Endometrial microvascular endothelial cells (primary cell): Measurements from ENCODE around the gene PXN. TPM values are rescaled to one million over a fixed set of nuclear protein-coding genes. Genes with fewer than 3 reads are reported as not detected.
"Not testable (repeated sequence)": the region's sequence is repeated elsewhere in the genome, so short reads cannot be mapped to it uniquely, and the experiment has no call there.

Experiments used
- in situ Hi-C: cut with HindIII; loops from 2 replicates; pipeline ENCODE4 v1.10.0; 2017; ENCODE audit warnings: low sequenced_read_pairs, low pct_unique_long_range_greater_than_20kb; ENCODE audit errors: inconsistent ontology term
- total RNA-seq: library from RNA; depleted of rRNA; stranded (reverse); fragments of >200 nt; gene quantifications from one replicate; pipeline ENCODE4 v1.2.3, GENCODE V29; 2015; ENCODE audit errors: inconsistent ontology term

The PXN gene
- total RNA-seq, 1 donor from 2014 or later, result 325 TPM

DNA sequence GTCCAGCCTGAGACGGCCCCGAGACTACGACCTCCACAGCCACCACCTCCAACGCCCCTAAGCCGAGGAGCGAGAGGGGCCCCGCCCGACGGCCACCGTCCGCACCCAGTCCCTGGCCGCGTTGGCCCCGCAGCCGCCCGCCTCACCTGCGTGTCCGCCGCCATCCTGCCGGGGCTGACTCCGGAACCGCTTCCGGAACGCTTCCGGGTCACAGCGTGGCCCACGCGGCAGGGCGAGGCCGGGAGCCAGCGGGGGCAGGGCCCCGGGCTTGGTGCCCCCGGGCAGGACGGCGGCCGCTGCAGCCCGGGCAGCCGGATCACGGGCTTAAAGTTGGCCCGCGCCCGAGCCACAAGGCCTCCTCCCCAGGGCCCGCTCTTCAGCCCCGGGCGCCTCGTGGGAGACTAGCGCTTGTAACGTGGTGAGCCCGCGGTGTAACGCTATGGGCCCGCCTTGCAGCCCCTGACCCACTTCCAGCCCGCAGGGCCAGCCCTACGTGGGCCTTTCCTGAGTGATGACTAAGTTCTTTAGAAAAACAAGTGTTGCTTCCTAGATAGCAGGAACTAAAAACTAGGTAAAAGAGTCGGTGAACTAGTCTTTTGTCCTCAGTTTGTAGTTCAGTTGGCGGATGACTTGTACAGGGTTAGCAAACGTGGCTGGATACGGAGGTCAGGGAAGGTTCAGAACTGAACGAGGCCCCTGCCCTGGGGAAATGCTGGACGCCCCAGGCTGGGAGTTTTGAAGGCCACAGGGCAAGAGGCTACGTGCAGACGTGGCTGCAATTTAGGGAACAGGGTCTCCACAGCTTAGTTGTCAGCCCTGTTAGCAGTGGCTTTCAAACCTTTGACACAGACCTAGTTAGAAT is 70.8 kb downstream of the PXN start, which contains the start of gene GCN1:
Gene GCN1, minus strand, starts transcription at position 182 of the 862 bp plus-strand sequence. Its CDS starts 18 bp downstream, at position 164.
- in situ Hi-C loops, result no loop called here

DNA sequence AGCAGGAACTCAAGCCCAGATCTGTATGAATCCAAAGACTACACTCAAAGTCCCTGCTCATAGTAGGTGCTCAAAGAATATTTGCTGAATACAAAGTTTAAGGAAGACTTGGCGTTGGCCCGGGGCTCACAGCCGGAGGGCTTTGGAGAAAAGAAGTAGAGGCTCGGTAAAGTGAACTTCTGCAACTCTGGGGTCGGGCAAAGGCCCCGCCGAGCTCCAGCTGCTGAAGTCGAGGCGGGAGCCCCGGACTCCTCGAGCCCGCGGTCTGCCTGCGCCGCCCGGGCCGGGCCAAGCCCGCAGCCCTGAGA is 71.3 kb downstream of the PXN start:
- in situ Hi-C loops, result no loop called here

DNA sequence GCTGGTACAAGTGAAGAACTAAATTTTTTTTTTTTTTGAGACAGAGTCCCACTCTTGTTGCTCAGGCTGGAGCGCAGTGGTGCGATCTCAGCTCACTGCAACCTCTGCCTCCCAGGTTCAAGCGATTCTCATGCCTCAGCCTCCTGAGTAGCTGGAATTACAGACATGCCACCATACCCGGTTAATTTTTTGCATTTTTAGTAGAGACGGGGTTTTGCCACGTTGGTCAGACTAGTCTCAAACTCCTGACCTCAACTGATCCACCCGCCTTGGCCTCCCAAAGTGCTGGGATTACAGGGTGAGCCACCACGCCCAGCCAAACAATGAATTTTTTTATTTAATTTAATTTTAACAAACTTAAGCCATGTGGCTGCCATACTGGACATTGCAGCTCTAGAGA is 72.2 kb downstream of the PXN start:
- in situ Hi-C loops, result not testable (repeated sequence)

DNA sequence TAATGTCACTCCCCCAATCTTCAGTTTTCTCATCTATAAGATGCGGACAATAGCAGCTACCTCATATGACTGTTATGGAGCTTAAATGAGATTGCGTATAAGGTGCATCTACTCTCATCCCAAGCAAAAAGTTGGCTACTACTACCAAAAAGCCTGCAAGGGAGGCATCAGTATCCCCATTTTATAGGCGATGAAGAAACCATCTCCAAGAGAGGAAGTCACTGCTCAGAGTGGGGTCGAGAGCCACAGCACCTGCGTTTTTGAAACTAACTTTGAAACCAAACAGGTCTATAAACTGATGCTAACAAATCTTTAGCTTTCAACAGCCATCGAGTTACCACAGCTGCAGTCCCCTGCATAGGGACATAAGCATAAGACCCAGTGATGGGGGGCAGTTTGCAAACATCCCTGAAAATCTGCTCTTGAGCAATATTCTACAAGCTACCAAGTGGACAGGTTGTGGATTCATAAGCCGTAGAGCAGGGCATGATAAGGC is 74.5 kb downstream of the PXN start:
- in situ Hi-C loops, result no loop called here

DNA sequence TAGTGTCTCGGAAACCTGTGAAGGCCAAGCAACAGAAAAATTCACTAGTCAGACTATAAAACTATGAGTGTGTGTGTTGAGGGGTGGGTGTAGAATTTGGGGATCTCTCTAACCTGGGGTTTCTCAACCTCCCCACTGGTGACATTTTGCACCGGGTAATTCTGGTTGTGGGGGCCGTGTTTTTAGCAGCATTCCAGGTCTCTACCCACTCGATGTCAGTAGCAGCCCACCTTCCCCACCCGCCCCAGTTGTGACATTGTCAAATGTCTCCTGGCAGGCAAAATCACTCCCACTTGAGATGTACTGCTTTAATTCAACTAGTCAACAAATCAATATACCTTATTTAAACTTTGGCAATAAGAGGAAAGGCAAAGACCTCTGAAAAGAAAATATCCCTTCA is 75.1 kb downstream of the PXN start:
- in situ Hi-C loops, result no loop called here

DNA sequence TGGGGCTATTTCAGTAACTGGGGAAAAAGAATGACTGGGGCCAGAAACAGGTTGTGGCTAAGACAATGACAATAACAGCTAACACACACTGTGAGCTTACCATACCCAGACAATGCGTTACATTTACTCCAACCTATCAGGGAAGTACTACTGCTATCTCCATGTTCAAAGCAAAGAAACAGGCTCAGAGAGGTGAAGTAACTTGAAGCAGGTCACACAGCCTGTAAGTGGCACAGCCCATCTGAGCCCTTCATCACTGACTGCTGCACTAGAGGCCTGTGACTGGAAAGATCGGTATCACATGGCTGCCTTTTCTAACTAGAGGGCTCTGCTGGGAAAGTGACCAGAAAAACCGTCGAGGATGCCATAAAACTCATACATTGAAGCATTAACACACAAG is 78.9 kb downstream of the PXN start:
- in situ Hi-C loops, result no loop called here

DNA sequence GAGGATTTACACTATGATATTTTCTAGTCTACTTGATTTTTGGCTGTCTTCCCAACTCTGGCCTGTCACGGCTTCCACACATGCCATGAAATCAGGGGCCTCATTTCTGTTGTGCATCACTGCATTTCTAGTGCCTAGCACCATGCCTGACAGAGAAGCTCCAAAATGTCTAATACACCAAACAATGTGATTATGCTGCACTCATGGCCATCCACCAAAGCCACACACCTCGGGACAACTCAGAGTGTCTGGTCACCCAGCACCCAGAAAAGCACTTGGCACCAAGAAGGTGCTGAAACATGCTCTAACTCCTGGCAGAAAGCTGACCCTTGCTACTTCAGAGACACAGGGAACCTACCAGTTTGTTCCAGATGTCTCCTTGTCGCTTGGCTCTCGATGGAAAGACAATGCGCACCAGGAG is 82.3 kb downstream of the PXN start:
- in situ Hi-C loops, result no loop called here

DNA sequence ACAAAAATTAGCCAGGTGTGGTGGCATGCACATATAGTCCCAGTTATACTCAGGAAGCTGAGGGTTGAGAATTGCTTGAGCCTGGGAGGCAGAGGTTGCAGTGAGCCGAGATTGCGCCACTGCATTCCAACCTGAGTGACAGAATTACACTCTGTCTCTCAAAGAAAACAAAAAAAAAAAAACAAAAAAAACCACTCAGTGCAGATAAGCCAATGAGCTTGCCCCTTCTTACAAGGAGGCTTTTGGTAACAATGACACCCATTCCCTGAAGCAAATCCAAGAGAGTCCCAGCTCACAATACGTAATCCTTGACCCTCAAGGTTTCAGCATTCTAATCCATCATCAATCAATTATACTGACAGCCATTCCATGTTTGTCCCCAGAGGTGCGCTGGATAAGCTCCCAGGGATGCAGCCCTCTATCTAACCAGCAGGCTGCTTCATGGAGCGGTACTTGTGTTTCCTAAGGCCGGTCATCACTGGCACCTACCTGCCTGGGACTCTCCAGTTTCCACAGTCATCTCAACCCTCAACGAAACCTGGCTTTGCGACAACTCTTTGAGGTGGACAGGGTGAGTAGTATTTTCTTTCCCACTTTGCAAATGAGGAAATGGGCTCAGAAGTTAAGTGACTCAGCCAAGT is 83.4 kb downstream of the PXN start:
- in situ Hi-C loops, result no loop called here

DNA sequence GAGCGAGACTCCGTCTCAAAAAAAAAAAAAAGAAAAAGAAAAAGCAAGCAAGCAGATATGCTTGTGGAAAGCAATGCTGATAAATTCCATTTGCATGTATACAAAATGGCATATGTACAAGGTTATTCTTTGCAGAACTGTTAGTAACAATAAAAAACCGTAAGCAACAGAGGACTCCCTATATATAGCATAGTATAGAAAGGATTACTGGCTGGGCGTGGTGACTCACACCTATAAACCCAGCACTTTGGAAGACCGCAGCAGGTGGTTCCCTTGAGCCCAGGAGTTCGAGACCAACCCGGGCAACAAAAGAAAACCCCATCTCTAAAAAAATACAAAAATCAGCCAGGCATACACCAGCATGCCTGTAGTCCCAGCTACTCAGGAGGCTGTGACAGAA is 84.6 kb downstream of the PXN start:
- in situ Hi-C loops, result no loop called here

DNA sequence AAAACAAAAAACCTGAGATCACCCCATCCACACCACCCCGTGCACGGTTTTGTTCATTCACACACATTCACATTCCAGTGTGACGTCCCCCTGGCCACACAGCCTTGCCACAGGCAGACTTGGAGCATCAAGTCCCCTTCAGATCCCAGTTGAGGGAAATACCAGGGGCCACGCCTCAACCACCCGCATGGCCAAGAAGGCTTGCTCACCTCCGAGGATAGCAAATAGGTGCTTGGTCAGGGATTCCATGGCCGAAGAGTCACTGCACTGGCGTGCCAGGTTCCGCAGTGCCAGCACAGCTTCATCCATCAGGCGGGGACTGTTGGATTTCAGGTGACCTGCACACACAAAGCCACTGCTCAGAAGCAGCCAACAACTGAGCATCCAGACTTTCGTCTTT is 90.0 kb downstream of the PXN start:
- in situ Hi-C loops, result no loop called here

DNA sequence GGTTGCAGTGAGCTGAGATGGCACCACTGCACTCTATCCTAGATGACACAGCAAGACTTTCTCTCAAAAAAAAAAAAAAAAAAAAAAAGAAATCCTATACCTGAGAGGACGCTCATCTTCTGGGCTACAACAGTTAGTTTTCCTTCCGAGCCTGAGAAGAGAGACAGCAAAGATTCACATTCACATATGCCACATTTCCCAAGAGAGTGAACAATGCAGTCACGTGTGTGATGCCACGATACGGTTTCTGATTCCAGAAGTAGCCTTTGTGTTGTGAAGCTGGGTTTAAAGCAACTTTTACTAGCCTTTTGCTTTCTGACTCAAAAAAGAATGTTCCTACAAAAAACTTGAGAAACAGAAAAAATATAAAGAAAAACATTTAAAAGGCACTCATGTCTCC is 90.5 kb downstream of the PXN start:
- in situ Hi-C loops, result no loop called here

DNA sequence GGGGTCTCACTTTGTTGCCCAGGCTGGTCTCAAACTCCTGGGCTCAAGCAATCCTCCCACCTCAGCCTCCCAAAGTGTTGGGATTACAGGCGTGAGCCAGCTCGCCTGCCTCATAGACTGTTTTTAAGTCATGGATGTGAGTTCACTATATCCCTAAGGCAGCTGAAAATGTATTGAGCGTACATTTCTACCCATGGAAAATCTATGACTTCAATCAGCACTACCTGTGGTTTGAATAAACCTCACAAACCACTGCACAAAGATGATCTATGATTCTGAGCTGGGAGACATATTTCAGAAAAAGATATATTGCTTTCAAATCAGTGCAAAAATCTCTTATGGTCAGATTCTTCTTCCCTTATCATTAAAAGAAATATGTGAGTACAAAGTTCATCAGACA is 93.5 kb downstream of the PXN start:
- in situ Hi-C loops, result no loop called here

DNA sequence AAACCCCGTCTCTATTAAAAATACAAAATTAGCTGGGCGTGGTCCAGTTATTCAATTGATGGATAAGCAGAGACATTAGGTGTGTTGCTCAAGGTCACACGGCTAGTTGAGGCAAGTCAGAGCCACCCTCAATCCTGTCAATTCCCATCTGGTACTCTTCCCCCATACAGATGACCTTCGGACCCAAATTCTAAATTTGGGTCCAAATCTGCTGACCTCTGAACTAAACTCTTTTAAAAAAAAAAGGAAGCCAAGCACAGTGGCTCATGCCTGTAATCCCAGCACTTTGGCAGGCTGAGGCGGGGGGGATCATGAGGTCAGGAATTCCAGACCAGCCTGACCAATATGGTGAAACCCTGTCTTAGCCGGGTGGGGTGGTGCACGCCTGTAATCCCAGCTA is 94.9 kb downstream of the PXN start:
- in situ Hi-C loops, result no loop called here

DNA sequence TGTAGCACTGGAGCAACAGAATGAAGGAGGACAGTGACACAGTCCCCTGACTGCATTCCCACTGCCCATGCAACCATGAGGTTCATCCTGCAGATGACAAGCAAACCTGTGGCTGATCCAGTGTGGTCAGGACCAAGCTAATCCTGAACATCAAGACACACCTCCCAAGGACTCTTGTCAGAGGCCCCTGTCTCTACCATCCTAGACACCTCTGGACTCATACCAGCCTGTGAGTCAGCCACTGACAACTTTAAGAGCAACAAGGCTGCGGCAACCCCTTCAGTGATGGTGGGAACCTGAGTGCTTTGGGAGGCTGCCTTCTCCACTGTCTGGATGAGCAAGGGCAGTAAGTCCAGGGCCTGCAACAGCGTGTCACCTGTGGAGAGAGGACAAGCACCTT is 95.6 kb downstream of the PXN start:
- in situ Hi-C loops, result no loop called here

DNA sequence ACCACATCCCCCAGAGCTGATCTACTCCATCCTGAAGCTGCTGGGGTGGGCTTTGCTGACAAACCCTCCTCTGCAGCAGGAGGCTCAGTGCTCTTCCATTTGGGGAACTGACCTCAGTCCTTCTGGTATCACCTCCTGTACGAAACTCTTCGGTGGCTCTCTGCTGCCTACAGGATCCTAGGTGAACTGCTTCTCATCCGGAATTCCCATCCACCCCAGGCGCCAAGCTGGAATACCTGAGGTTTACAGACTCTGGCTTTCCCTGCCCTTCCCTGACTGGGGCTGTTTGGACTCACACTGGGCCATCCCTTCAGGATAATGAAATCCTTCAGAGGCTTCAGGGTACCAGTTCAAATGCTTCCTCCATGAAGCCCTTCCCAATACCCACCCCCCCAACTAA is 97.2 kb downstream of the PXN start:
- in situ Hi-C loops, result no loop called here

DNA sequence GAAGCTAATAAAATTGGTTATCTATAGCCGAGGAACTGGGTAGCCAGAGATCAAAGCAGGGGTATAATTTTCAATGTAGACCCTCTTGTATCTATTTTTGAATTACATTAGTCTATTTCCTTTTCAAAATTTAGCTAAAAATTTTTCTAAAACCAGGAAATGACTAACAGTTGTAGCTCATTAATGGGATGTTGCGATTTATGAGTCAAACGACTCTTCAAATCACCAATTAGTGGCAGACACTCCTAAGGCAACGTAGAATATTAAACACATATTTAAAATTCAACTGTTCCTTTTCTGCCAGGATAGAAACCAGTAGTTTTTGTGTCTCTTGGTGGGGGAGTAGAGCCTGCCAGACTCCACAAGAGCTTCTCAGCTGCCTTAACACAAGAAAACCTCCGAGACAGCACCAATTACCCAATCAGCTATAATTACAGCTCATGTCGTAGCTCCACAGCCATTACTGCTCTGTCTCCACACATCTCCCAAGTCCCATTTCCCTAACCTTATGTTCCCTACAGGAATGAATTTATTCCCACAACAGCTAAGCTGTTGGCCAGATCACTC is 97.9 kb downstream of the PXN start:
- in situ Hi-C loops, result no loop called here

DNA sequence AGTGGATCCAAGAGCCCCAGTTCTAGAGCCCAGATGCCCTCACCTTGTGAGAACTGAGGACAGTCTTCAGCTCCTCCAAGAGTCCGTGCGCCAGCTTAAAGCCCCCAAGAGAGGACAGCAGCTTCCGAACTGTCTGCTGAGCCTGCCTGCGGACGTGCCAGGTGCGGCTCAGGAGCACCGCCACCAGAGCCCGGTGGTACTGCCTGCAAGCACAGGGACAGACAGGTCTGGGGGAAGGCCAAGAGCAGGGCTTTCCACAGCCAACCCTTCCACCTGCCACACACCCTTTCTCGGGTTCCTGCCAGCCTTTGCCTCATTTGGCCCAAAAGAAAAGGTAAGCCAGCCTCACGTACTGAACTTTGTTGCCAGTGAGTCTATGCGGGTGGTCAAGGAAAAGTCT is 101.2 kb downstream of the PXN start:
- in situ Hi-C loops, result no loop called here

DNA sequence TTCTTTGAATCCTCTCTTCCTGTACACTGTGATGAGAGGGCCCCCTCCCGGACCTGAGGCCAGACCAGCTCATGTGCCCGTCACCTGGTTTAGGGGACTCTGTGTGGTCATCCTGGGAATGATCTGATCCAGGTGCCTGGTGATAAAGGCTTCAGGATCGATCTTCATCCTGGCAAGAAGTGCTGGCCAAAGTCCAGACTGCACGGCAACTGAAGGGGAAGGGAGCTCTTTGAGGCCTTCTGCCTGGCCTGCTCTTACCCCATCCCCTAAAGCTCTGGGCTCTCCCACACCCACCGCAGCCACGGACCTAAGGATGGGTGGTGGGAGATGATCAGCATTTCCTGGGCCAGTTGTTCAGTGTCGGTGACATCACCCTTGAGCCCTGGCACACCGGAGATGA is 102.8 kb downstream of the PXN start:
- in situ Hi-C loops, result no loop called here

DNA sequence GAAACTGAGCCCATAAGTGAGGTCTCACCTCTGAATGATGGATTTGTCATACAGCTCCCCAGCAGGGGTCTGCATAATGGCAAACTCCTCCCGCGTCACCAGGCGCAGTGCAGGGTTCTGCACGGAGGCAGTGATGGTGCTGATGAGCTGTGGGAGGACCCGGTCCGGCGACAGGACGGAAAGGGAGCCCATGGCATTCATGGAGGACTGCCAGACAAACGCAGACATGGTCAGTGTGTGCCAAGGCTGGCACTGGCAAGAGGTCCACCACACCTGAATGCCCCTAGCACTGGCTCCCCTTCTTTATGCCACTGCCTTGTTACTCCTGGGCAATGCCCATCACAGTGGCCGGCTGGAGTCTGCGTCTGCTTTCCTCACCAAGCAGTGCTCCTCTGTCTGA is 103.7 kb downstream of the PXN start:
- in situ Hi-C loops, result no loop called here
